Mesangial cell (primary cell): ENCODE measurements around the gene DUX4. TPM values are rescaled to one million over a fixed set of nuclear protein-coding genes. Genes with fewer than 3 reads are reported as not detected.

Experiments
- total RNA-seq: library from RNA; depleted of rRNA; stranded (reverse); fragments of >200 nt; gene quantifications from 2 replicates; pipeline ENCODE4 v1.2.3, GENCODE V29; 2015

The DUX4 gene
- not detected in 2 replicates for total RNA-seq

DNA sequence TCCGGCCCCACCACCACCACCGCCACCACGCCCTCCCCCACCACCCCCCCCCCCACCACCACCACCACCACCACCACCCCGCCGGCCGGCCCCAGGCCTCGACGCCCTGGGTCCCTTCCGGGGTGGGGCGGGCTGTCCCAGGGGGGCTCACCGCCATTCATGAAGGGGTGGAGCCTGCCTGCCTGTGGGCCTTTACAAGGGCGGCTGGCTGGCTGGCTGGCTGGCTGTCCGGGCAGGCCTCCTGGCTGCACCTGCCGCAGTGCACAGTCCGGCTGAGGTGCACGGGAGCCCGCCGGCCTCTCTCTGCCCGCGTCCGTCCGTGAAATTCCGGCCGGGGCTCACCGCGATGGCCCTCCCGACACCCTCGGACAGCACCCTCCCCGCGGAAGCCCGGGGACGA lies at the start of gene DUX4:
Gene DUX4, plus strand, starts transcription at position 347 of the 400 bp plus-strand sequence. Its CDS starts 0 bp downstream, at position 347.

Other genes with a start within 250 kb of the DUX4 start
- gene FRG1, start 232.9 kb upstream of the DUX4 start, total RNA-seq = 11.7 and 14.3 TPM in 2 replicates
- gene FRG2, start 146.5 kb upstream of the DUX4 start, total RNA-seq = not detected in 2 replicates
- gene DBET, start 109.3 kb upstream of the DUX4 start, total RNA-seq = not detected in 2 replicates